Dermis microvascular lymphatic vessel endothelial cell (primary cell): ENCODE measurements around the gene PSMD12. TPM values are rescaled to one million over a fixed set of nuclear protein-coding genes. Genes with fewer than 3 reads are reported as not detected.
"Not testable (repeated sequence)": the region's sequence is repeated elsewhere in the genome, so short reads cannot be mapped to it uniquely, and the experiment has no call there.

ENCODE experiments used
- DNase-seq, 2 donors: peaks; one replicate each; pipeline versions ENCODE4 v3.0.0 to v3.0.0-alpha.2; 2010; ENCODE audit warnings: low read depth in 2 of 2
- total RNA-seq: library from RNA; depleted of rRNA; stranded (reverse); fragments of >200 nt; gene quantifications from 2 replicates; pipeline ENCODE4 v1.2.1, GENCODE V29; 2014

PSMD12 gene
- total RNA-seq, 1 donor from 2014 or later: 24.1 TPM

DNA sequence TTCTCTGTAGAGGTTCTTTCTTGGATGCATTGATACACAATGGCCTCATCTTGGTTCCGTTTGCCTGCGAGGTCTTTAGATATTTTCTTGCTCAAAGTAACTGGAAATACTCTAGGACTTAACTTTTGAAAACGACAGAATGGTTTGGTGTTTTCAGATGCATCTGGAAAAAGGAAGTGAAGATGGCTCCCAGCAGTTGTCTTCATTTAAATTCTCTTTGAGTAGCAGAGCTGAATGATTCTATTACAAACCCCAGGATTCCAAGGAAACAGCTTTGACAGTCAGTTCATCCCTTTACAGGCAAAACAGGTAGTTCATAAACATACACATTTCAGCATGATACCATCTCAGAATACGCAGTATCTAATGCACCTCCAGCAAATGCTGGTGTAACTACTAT lies 54.8 kb downstream of the PSMD12 start:
- DNase-seq: no peak

DNA sequence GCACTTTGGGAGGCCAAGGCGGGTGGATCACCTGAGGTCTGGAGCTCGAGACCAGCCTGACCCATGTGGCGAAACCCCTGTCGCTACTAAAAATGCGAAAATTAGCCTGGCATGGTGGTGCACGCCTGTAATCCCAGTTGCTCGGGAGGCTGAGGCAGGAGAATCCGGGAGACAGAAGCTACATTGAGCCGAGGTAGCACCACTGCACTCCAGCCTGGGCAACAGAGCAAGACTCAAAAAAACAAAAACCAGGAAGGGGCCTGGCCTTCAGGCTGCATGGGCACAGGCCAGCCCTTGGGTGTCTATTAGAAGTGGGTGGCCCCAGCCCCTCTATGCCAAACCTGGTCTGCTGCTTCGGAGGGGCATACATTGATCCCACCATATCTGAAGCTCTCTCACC lies 56.0 kb downstream of the PSMD12 start:
- no peak for DNase-seq

GRCh38 chr17:67305446-67306235 lies 60.7 kb downstream of the PSMD12 start:
- not testable (repeated sequence) for DNase-seq

DNA sequence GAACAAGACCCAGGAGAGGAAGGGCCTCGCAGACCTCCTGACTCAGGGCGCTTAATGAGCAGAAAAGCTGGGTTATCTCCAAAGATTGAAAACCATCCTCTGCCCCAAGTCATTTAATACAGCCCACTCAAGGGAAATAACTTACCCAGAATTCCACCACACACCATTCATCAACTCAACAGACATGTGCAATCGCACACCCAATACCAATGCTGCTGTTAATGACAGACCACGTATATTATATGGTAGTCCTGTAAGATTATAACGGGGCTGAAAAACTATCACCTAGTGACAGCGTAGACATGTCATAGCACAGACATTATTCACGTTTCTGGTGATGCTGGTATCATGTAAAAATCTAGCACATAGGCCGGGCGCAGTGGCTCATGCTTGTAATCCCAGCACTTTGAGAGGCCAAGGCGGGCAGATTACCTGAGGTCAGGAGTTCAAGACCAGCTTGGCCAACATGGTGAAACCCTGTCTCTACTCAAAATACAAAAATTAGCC lies 68.9 kb downstream of the PSMD12 start:
- no peak for DNase-seq

DNA sequence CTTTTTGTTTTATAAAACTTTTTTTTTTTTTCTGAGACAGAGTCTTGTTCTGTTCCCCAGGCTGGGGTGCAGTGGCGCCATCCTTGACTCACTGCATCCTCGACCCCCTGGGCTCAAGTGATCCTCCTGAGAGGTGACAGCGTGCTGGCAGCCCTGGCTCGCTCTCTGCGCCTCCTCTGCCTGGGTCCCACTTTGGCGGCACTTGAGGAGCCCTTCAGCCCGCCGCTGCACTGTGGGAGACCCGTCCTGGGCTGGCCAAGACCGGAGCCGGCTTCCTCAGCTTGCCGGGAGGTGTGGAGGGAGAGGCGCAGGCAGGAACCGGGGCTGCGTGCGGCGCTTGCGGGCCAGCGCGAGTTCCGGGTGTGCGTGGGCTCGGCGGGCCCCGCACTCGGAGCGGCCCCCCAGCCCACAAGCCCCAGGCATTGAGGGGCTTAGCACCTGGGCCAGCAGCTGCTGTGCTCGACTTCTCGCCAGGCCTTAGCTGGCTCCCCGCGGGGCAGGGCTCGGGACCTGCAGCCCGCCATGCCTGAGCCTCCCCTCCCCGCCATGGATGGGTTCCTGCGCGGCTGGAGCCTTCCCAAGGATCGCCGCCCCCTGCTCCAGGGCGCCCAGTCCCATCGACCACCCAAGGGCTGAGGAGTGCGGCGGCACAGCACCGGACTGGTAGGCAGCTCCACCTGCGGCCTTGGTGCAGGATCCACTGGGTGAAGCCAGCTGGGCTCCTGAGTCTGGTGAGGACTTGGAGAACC lies 71.8 kb downstream of the PSMD12 start:
- no peak for DNase-seq

DNA sequence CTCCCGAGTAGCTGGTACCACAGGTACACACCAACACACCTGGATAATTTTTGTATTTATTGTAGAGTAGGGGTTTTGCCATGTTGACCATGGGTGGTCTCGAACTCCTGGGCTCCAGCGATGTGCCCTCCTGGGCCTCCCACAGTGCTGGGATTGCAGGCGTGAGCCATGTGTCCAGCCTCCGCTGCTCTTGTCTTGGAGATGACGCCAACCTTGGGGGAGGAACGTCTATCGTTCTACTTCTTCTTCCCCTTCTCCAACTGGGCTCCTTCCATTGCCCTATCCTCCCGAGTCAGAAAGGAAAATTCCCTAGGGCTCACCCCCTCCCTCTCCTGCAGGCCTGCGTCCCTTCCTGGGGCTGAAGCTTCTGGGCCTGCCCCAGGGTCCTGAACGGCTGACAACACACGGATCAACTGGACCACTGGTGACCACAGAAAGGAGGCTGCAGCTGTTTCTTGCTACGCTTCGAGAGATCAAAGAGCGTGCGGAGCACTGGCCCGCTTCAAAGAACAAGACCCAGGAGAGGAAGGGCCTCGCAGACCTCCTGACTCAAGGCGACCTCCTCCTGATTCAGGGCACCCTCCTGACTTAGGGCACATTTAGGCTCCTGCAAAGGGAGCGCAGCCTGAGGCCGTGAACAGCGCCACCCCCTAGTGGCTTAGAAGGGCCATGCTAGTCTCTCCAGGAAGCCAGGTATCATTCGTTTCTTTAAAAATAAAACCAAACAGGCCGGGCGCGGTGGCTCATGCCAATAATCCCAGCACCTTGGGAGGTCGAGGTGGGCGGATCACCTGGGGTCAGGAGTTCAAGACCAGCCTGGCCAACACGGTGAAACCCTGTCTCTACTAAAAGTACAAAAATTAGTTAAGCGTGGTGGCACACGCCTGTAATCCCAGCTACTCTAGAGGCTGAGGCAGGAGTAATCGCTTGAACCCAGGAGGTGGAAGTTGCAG lies 72.8 kb downstream of the PSMD12 start:
- peak; percentile 27 to 54 for DNase-seq

DNA sequence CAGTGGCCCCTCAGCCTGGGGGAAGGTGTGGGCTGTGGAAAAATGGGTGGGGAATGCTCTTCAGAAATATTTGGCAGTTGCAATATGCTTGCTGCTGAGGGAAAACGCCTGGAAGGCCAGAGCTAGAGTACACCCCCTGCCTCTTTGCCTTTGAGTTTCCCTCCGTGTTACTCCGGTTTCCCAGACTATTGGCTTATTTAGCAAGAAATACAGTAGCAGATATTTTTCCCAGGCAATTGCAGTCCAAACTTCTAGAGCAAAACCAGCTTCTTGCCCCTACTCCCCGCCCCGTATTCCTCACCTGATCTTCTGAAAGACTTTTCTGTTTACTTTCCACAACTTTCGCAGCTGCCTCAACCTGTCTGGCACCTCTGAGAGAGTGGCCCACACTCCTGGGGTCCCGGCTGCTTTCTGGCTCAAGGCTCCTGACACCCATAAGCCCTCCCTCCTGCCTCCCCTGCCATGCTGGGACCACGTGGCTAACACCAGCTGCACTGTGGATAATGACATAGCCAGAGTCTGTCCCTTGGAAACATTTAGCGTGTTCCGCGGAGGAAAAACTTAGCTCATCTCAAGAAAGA lies 75.6 kb downstream of the PSMD12 start:
- no peak for DNase-seq

DNA sequence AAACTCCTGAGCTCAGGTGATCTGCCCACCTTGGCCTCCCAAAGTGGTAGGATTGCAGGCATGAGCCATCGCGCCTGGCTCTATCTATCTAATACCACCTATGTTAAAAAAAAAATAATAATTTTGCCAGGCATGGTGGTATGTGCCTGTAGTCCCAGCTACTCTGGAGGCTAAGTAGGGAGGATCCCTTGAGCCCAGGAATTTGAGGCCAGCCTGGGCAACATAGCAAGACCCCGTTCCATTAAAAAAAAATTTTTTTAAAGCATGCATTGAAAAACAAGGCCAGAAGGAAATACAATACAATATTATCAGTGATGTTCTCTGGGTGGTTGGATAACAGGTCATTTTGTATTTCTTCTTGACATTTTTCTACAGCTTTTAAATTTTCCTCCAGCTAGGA lies 76.1 kb downstream of the PSMD12 start:
- DNase-seq: no peak

GRCh38 chr17:67289181-67289876 lies 77.0 kb downstream of the PSMD12 start:
- DNase-seq: peak; percentile 65 to 85

Other genes with a start within 250 kb of the PSMD12 start
- 27.6 and 34.5 TPM in 2 replicates for gene HELZ, start 121.4 kb downstream of the PSMD12 start, total RNA-seq
- gene PITPNC1, start 10.7 kb upstream of the PSMD12 start, total RNA-seq: 15.1 and 21.7 TPM in 2 replicates